ENCODE results near the gene FSTL1.
A peak's percentile ranks its signal among the peaks of the same experiment; 100 is the strongest.

FSTL1 gene

GRCh38 chr3:120349855-120350125, 101.0 kb downstream of the FSTL1 start:
- no peak for DNase-seq

GRCh38 chr3:120348991-120349854, 101.6 kb downstream of the FSTL1 start, which contains the start of gene LRRC58:
Gene LRRC58 (minus strand): TSS chr3:120349354. CDS start chr3:120349243, 111 bp downstream.
- peak; percentile 77 for DNase-seq

GRCh38 chr3:120348065-120348990, 102.5 kb downstream of the FSTL1 start:
- no peak for DNase-seq

GRCh38 chr3:120344349-120344748, 106.4 kb downstream of the FSTL1 start:
- no peak for DNase-seq

Data from amniotic stem cell (primary cell).